Stomach smooth muscle (tissue), 2 donors: Measurements from ENCODE around the gene LUC7L2.
"Not testable (repeated sequence)": the region's sequence is repeated elsewhere in the genome, so short reads cannot be mapped to it uniquely, and the experiment has no call there.

Experiments used
- H3K27ac ChIP-seq: one replicate; pipeline ENCODE4 v1.7.0; 2013; ENCODE audit warnings: mild to moderate bottlenecking, low read length, inconsistent platforms
- H3K27me3 ChIP-seq, 2 donors: one replicate each; pipeline ENCODE4 v1.7.0; 2013; ENCODE audit warnings: low read length in 2 of 2; ENCODE audit not compliant: insufficient read depth in 2 of 2, control insufficient read depth in 1 of 2
- H3K36me3 ChIP-seq, 2 donors: one replicate each; pipeline ENCODE4 v1.7.0; 2013; ENCODE audit warnings: low read length in 2 of 2; ENCODE audit not compliant: control insufficient read depth in 2 of 2, insufficient read depth in 2 of 2
- H3K4me1 ChIP-seq: one replicate; pipeline ENCODE4 v1.7.0; 2013; ENCODE audit warnings: low read length; ENCODE audit not compliant: control insufficient read depth, insufficient read depth
- H3K4me3 ChIP-seq, 2 donors: one replicate each; pipeline ENCODE4 v1.7.0; 2013; ENCODE audit warnings: low read length in 2 of 2
- H3K9ac ChIP-seq, 2 donors: one replicate each; pipeline ENCODE4 v1.7.0; 2013; ENCODE audit warnings: low read length in 2 of 2, mild to moderate bottlenecking in 1 of 2
- H3K9me3 ChIP-seq, 2 donors: one replicate each; pipeline ENCODE4 v1.7.0; 2013; ENCODE audit warnings: low read length in 2 of 2; ENCODE audit not compliant: control insufficient read depth in 2 of 2
- donor health status: healthy.
- donor health status: Pancreatic carcinoma.

LUC7L2 gene, protein sequence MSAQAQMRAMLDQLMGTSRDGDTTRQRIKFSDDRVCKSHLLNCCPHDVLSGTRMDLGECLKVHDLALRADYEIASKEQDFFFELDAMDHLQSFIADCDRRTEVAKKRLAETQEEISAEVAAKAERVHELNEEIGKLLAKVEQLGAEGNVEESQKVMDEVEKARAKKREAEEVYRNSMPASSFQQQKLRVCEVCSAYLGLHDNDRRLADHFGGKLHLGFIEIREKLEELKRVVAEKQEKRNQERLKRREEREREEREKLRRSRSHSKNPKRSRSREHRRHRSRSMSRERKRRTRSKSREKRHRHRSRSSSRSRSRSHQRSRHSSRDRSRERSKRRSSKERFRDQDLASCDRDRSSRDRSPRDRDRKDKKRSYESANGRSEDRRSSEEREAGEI

DNA sequence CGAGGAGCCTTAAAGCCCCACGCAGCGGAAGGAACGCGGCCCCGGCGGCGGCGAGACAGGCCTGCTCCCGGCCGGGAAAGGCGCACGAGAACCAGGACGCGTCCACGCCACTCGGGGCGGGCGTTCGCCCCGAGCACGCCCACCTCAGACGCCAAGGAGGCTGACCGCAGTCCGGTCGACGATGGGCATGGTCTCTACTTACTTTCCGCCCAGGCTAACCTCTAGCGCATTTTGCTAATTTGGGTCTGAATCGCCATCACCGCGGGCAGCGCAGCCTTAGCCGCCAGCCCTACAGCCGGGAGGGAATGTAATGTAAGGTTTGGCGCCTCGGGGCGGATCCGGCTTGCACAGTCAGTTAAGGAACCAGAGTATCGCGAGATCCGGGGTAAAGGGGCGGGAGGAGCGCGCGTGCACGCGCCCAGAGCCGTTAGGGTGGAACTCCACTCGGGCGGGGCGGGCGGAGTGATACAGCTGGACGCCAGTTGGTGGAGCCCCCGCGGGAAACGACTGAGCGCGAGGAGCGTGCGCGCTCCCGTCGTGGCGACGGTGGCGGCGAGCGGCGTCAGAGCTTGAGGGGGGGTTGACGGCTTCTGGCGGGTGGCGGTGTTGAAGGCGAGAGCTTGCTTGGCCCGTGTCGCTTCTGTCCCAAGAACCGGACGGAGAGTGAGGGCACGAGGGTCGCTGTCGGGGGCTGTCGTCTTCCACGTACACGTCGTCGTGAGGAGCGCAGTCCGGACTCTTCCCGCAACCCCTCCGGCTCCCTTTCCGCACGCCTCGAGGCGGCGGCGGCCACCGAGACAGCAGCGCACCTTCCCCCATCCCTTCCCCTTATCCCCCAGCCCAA lies at the start of gene LUC7L2:
TSS of gene LUC7L2 (plus strand) at position 529 of the 844 bp plus-strand sequence. CDS start 368 bp downstream, outside the sequence.
- Histone ChIP-seq H3K27ac (peak within 1 kb of the TSS; percentile 97), H3K9me3 (no peaks in the 10 kb centered on the region), H3K36me3 (no peaks in the 10 kb centered on the region), H3K9ac (peak within 1 kb of the TSS; percentile 98 to 100), H3K4me3 (peak within 1 kb of the TSS; percentile 96), H3K27me3 (no peaks in the 10 kb centered on the region), H3K4me1 (peaks cover 15% of the 10 kb centered on the region)

GRCh38 chr7:139317939-139318505 lies 41.7 kb upstream of the LUC7L2 start:
- Histone ChIP-seq H3K27me3 (no peaks in the 10 kb centered on the region), H3K4me1 (no peaks in the 10 kb centered on the region), H3K36me3 (no peaks in the 10 kb centered on the region)

DNA sequence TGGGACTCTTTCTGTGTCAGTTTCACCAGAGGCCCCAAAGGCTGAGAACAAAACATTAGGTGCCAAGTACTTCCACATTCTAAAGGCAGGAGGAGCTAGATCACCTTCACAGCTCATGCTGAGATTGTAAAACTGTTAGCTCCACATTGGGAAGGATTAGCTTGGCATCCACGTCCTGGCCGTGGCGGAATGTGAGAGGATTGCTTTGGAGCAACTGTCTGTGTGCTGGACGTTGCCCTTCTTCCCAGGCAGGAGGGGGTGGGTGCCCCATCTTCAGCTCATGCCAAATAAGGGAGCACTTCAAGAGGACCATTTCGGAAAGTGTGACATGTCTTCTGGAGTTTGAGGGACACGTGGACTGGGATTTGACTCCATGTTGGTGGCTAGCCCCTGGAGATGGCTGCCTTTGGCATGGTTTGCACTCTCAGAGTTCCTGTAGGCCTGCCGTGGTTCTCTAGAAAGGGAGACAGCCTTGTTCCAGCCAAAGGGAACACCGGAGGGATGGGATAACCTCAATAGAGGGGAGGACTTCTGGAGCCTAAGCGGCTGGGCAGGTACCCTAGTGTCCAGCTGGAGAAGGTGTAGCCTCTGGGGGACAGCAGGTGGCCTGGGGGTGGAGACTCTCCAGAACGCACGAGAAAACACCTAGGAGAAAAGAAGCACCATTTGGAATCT lies 38.5 kb upstream of the LUC7L2 start:
- Histone ChIP-seq H3K9me3 (no peaks in the 10 kb centered on the region), H3K4me3 (no peak overlapping the region), H3K27ac (no peak overlapping the region), H3K9ac (no peak overlapping the region), H3K36me3 (no peaks in the 10 kb centered on the region), H3K27me3 (no peaks in the 10 kb centered on the region), H3K4me1 (no peaks in the 10 kb centered on the region)

More at GRCh38 chr7:139317939-139318505, 41.7 kb upstream of the LUC7L2 start:
- Histone ChIP-seq H3K27ac (no peak overlapping the region), H3K4me3 (no peak overlapping the region), H3K9ac (no peak overlapping the region), H3K9me3 (no peaks in the 10 kb centered on the region)

GRCh38 chr7:139324709-139325108 lies 35.0 kb upstream of the LUC7L2 start:
- H3K4me1 ChIP-seq, H3K9ac ChIP-seq, H3K27ac ChIP-seq, H3K4me3 ChIP-seq, H3K36me3 ChIP-seq, H3K9me3 ChIP-seq, H3K27me3 ChIP-seq: not testable (repeated sequence)

- Histone ChIP-seq H3K27ac (no peak overlapping the region), H3K9ac (no peak overlapping the region), H3K27me3 (no peaks in the 10 kb centered on the region), H3K9me3 (no peaks in the 10 kb centered on the region), H3K4me1 (no peaks in the 10 kb centered on the region), H3K4me3 (no peak overlapping the region), H3K36me3 (no peaks in the 10 kb centered on the region)
Measured at GRCh38 chr7:139328375-139328774, 31.3 kb upstream of the LUC7L2 start.

- Histone ChIP-seq H3K9ac (no peak overlapping the region), H3K4me3 (no peak overlapping the region), H3K36me3 (no peaks in the 10 kb centered on the region), H3K27me3 (no peaks in the 10 kb centered on the region), H3K9me3 (no peaks in the 10 kb centered on the region), H3K4me1 (no peaks in the 10 kb centered on the region), H3K27ac (no peak overlapping the region)
Measured at GRCh38 chr7:139329119-139329518, 30.6 kb upstream of the LUC7L2 start.

DNA sequence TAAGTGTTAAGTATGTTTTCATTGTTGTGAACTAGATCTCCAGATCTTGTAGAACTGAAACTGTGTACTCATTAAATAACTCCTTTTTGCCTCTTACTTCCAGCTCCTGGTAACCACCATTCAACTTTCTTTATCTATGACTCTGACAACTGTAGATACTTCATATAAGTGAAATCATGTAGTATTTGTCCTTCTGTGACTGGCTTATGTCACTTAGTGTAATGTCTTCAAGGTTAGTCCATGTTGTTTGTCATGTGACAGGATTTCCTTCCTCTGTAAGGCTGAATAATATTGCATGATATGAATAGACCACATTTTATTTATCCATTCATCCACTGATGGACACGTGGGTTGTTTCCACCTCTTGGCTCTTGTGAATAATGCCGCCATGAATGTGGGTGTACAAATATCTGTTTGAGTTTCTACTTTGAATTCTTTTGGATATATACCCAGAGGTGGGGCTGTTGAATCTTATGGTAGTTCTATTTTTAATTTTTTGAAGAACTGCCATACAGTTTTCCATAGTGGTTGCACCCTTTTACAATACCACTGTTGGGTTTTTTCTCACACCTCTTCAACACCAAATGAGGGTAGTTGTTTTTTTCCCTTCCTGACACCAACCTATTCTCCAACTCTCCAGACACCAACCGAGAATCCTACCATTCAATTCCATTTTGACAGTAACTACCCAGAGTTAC lies 29.2 kb upstream of the LUC7L2 start:
- no peak overlapping the region for H3K27ac ChIP-seq
- H3K9ac ChIP-seq, result no peak overlapping the region
- H3K4me3 ChIP-seq, result no peak overlapping the region
- H3K36me3 ChIP-seq, result no peaks in the 10 kb centered on the region
- H3K9me3 ChIP-seq, result no peaks in the 10 kb centered on the region
- no peaks in the 10 kb centered on the region for H3K27me3 ChIP-seq
- H3K4me1 ChIP-seq, result no peaks in the 10 kb centered on the region

- Histone ChIP-seq H3K4me3 (no peak overlapping the region), H3K9me3 (no peaks in the 10 kb centered on the region), H3K36me3 (no peaks in the 10 kb centered on the region), H3K27ac (no peak overlapping the region), H3K27me3 (no peaks in the 10 kb centered on the region), H3K4me1 (no peaks in the 10 kb centered on the region), H3K9ac (no peak overlapping the region)
Measured at GRCh38 chr7:139332697-139333359, 26.9 kb upstream of the LUC7L2 start.

GRCh38 chr7:139333443-139333842 lies 26.3 kb upstream of the LUC7L2 start:
- H3K36me3 ChIP-seq, H3K4me1 ChIP-seq, H3K9me3 ChIP-seq, H3K27me3 ChIP-seq, H3K9ac ChIP-seq, H3K27ac ChIP-seq, H3K4me3 ChIP-seq: not testable (repeated sequence)
